BE2C (cell line): Measurements from ENCODE around the gene EIF4G3. TPM values are rescaled to one million over a fixed set of nuclear protein-coding genes. Genes with fewer than 3 reads are reported as not detected.
A peak's percentile ranks its signal among the peaks of the same experiment; 100 is the strongest.

Experiments
- DNase-seq: peaks from one replicate; pipeline ENCODE4 v3.0.0-alpha.2; 2020
- H3K27me3 ChIP-seq: fragments of 250-450 bp; sonication (Bioruptor Pico); 2 replicates; pipeline ENCODE4 v1.5.1; 2020; ENCODE audit warnings: mild to moderate bottlenecking
- H3K36me3 ChIP-seq: fragments of 250-450 bp; sonication (Bioruptor Pico); 2 replicates; pipeline ENCODE4 v1.5.1; 2020; ENCODE audit warnings: mild to moderate bottlenecking
- H3K4me1 ChIP-seq: fragments of 250-450 bp; sonication (Bioruptor Pico); 2 replicates; pipeline ENCODE4 v1.5.1; 2020
- H3K4me3 ChIP-seq: 2 replicates; pipeline ENCODE4 v1.5.1; 2011; ENCODE audit warnings: low read depth, low read length
- H3K9me3 ChIP-seq: fragments of 250-450 bp; sonication (Bioruptor Pico); 2 replicates; pipeline ENCODE4 v1.5.1; 2020
- CTCF ChIP-seq: IDR thresholded peaks from 2 replicates; pipeline ENCODE4 v1.5.1; 2012; ENCODE audit warnings: mild to moderate bottlenecking, low read depth, low read length
- polyA plus RNA-seq: library from polyadenylated mRNA; unstranded; fragments of >200 nt; gene quantifications from one replicate; pipeline ENCODE4 v1.2.1, GENCODE V29; 2012; ENCODE audit warnings: low read depth, missing spikeins; ENCODE audit not compliant: insufficient read length, insufficient read depth

EIF4G3 gene
- 27.6 TPM for polyA plus RNA-seq

- Histone ChIP-seq H3K9me3 (no peaks in the 10 kb centered on the region), H3K4me3 (peak within 1 kb of the TSS; percentile 81), H3K27me3 (no peaks in the 10 kb centered on the region), H3K4me1 (no peaks in the 10 kb centered on the region), H3K36me3 (no peaks in the 10 kb centered on the region)
- TF ChIP-seq CTCF: no peak
- peak; percentile 95 for DNase-seq
Measured at GRCh38 chr1:21176586-21177555, at the start of gene EIF4G3. Gene EIF4G3, minus strand, starts transcription at chr1:21176897. Its CDS starts 174,155 bp downstream, at chr1:21002742.

- no peak for DNase-seq
- TF ChIP-seq CTCF: no peak
- Histone ChIP-seq H3K4me1 (no peaks in the 10 kb centered on the region; the same call in 1 of the 2 replicates), H3K27me3 (no peaks in the 10 kb centered on the region), H3K36me3 (peaks cover 10% of the 10 kb centered on the region), H3K4me3 (no peak overlapping the region), H3K9me3 (no peaks in the 10 kb centered on the region)
Measured at GRCh38 chr1:21225065-21225464, 48.4 kb upstream of the EIF4G3 start.

- Histone ChIP-seq H3K4me1 (no peaks in the 10 kb centered on the region; the same call in 1 of the 2 replicates), H3K4me3 (no peak overlapping the region), H3K36me3 (peaks cover 10% of the 10 kb centered on the region), H3K27me3 (no peaks in the 10 kb centered on the region), H3K9me3 (no peaks in the 10 kb centered on the region)
- DNase-seq: peak; percentile 28
- no peak for TF ChIP-seq CTCF
Measured at GRCh38 chr1:21220815-21221214, 44.1 kb upstream of the EIF4G3 start.

- DNase-seq: no peak
- no peak for TF ChIP-seq CTCF
- Histone ChIP-seq H3K9me3 (no peaks in the 10 kb centered on the region), H3K36me3 (peaks cover 10% of the 10 kb centered on the region), H3K4me1 (no peaks in the 10 kb centered on the region; the same call in 1 of the 2 replicates), H3K27me3 (no peaks in the 10 kb centered on the region), H3K4me3 (no peak overlapping the region)
Measured at GRCh38 chr1:21219674-21220073, 43.0 kb upstream of the EIF4G3 start.

GRCh38 chr1:21217812-21218596, 41.3 kb upstream of the EIF4G3 start:
- Histone ChIP-seq H3K4me3 (no peak overlapping the region), H3K4me1 (no peaks in the 10 kb centered on the region; the same call in 1 of the 2 replicates), H3K27me3 (no peaks in the 10 kb centered on the region), H3K9me3 (no peaks in the 10 kb centered on the region), H3K36me3 (peaks cover 10% of the 10 kb centered on the region)
- TF ChIP-seq CTCF: peak; percentile 33
- peak; percentile 53 for DNase-seq
